Kidney capillary endothelial cell (primary cell): ENCODE results near the gene NTM.
A peak's percentile ranks its signal among the peaks of the same experiment; 100 is the strongest.
"Not testable (repeated sequence)": the region's sequence is repeated elsewhere in the genome, so short reads cannot be mapped to it uniquely, and the experiment has no call there.

Experiments
- DNase-seq: peaks from one replicate; pipeline ENCODE4 v3.0.0-alpha.2; 2018; ENCODE audit warnings: low spot score

Gene NTM

DNA sequence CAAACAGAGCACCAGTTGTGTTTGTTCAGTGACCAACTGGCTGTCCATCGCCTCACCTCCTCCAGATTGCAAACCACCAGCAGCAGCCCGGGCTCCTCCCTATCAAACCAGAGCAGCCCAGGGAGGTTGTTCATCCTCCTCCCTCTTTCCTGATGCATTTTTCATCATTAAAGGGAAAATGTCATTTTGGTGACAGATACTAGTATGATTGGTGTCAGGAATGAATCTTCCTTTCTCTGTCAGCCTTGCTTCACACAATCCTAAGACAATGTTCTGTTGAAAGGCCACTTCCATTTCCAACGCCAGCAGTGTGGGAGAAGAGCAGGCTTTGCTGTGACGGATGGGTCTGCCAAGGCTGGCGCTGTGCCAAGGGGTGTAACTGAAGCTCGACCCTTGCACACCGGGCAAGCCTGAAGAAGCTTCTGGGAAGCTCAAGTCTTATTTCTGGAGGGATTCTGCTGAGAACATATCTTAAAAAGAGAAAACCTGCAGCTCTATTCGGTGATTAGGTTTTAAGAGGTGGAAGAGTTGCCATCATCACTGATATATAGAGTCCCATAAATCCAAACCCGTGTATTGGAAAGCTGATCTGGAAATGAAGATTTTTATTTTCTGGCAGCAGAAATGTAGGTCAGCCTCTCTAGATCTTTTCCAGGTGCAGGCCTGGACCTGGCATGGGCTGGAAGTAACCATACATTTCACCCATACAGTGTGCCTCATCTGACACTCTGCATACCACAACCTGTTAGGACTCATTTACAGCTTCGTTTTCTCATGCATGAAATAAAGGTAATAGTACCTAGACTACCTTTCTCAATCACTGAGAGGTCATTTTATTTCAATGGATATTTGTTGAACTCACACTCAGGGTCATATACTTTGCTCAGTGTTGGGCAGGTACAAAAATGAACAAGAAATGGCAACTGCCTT is 524.5 kb downstream of the NTM start:
- no peak for DNase-seq

GRCh38 chr11:131895865-131896264 is 525.5 kb downstream of the NTM start:
- DNase-seq: no peak

DNA sequence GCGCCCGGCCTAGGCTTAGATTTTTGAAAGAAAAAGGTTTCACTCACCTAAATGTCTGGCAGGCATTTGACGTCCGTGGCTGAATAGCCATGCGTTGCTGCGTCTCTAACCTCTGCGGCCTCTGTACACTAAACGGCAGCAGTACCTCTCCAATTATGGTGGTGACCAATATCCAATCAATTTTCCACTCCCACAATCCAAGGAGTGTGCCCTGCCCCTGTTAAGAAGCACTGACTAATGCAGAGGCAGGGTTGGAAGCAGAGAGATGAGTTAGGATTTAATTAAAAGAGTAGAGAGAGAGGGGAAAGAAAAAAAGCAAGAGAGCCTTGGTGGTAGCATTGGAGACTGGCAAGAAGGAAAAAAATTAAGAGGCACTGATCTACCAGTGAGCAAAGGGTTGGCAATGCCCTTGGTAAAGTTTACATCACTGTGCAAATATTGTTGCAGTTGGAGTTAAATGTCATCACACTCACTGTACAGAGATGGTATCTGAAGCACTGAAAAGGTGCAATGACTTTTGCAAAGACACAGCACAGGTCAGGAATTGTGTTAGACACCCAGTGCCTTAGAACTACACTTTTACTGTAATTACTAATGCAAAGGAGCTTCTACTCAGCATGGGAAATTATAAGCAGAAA is 526.7 kb downstream of the NTM start:
- no peak for DNase-seq

GRCh38 chr11:131897956-131898355 is 527.5 kb downstream of the NTM start:
- DNase-seq: no peak

DNA sequence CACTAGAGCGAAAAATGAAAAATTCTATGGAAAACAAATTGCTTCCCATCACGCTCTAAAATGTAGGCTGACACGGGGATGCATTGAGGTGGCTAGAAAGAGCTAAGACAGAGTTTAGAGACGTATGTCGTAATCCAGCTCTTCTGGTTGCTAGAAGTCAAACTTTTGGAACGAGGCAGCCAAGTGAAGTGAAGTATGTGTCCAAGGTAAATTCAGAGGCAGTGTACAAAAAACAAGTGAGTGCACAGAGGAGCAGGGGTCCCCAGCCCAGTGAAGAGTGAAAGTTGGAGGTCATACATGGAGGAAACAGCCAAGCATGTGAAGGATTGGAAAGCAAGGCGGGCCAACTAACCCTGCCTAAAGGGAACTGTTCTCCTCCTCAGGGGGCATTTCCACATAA is 528.5 kb downstream of the NTM start:
- DNase-seq: no peak

DNA sequence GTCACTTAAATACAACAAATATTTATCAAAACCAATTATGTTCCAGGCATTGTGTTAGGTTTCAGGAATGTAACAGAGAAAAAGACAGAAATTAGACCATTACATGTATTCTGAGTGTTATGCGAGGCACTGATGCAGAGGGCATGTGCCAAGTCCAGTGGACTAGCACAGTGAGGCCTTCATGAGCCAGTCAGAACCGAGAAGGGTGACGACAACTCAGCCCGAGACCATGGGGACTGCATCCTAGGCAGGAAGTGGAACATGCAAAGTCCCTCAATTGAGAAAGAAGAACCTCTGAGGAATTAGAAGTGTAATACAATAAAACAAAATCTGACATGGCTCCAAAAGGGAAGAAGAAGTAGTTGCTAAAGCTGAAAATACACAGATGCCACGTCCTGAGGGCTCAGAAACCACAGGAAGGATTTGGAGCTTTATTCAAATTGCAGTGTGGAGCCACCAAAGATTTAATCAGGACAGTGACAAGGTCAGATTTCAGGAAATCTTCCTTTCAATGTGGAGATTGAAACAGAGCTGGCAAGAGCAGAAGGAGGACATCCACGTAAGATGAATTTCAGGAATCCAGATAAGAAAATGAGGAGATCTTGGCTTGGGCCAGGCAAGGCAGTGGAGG is 529.6 kb downstream of the NTM start:
- DNase-seq: no peak

DNA sequence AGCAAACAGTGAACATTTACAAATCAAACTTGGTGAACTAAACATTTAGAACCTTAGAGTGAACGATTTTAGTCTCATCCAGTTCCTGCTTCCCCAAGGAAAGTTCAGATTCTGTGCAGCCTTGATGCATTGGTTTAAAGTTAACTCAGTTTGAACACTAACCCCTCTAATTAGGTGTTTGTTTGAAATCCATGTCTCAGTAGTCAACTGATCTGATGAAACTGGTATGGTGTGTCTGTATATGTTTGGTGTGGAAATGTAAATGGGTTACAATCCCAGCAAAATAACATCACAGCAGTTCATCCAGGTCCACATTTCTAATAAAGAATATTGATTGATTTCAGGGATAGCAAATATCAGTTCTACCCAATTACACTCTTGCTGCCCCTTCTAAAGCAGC is 532.0 kb downstream of the NTM start:
- no peak for DNase-seq

GRCh38 chr11:131903074-131903473 is 532.7 kb downstream of the NTM start:
- DNase-seq: no peak

DNA sequence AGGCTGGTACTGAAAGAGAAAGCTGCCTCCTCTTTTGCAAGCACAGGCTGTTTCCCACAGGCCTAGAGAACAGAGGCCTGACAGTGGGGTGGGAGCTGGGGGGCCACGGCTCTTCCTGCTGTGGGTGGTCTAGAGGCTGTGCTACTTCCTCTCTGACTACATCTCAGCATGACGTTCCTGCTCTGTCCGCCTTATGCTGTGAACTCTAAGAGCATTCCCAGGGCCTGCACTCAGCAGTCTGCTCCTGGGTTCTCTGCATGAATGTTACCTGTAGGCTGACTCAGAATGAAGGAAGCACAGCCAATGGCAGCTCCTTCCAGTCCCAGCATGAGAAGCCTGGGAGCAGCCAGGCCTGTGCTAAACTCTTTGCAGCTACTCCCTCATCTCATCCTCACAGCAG is 534.3 kb downstream of the NTM start:
- DNase-seq: no peak

GRCh38 chr11:131906963-131907362 is 536.5 kb downstream of the NTM start:
- DNase-seq: no peak

GRCh38 chr11:131907371-131907770 is 537.0 kb downstream of the NTM start:
- DNase-seq: no peak

GRCh38 chr11:131908316-131908715 is 537.9 kb downstream of the NTM start:
- no peak for DNase-seq

DNA sequence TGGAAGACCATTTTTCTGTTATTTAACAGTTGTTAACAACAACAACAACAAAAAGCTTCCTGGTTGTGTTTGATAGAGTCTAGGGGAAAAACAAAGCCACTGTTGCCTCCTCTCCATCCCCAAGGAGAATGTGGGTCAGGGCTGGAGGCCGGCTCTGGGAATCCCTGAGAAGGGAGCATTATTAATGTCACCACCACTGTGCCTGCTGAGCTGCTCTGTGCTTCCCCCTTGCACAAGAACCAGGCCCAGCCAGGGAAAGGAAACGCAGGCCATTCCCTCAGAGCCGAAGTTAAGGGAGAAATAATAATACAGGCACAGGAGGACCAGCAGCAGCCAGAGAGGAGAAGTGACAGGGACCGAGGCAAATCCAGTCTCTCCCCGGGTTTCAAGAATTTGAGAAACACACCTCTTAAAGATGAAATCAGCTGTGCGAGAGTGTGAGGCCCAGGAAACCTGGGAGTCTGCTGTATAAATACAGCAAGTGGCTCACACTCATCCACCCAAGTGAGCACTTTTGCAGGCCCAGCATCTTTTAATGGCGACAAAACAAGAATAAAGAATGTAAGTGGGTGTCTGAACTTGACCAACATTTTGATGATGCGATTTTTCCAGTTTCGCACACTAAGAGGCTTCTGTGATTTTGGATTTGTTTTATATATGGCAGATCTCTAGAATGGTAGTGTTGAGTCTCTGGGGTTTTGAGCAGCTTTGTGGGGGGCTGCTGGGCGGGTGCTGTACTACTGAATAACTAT is 539.2 kb downstream of the NTM start:
- no peak for DNase-seq

DNA sequence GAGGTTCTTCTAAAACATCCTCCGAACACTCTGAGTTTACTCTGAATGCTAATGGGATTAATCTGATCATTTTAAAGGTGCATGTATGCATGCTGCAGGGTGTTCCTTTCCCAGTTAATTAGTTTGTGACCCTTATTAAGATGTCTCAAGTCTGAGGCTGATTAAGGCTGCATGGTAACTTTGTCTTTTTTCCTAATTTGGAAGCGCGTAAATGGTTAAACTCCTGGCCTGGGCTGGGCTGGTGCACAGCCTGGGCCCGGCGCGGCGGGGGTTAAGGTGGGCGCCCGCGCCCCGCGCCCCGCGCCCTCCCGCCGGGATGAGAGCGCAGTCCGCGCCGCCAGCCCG is 539.7 kb downstream of the NTM start:
- no peak for DNase-seq

DNA sequence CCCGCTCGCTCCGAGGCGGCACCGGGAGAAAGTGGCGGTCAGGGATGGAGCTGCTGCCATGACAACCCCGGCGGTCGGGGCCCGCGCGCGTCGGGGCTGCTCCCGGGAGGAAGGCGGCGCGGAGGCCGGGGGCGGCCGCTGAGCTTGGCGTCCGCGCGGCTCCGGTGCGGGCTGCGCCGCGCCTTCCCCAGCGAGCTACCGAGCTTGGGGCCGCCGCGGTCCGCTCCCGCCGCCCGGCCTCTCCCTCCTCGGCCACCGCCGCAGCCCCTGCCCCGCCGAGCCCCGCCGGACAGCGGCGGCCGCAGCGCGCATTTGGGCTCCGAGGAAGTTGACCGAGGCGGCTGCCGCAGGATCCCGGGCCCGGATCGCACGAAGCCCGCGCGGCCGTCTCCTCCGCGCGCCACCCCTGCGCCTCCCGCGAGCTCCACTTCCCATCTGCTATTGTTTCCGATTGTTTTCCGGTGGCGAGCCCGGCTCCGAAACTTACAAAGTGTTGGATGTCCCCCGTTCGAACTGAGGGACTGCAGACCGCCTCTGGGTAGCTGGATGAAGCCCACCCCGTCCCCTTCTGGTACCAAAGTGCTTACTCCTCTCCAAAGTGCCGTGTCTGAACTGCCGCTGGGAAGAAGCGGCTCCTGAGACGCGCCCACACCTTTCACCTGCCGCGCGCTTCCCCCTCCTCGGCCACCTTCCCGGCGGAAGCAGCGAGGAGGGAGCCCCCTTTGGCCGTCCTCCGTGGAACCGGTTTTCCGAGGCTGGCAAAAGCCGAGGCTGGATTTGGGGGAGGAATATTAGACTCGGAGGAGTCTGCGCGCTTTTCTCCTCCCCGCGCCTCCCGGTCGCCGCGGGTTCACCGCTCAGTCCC is 540.3 kb downstream of the NTM start:
- DNase-seq: no peak

- DNase-seq: not testable (repeated sequence)
These were observed 541.1 kb downstream of the NTM start for GRCh38 chr11:131911388-131912032.

DNA sequence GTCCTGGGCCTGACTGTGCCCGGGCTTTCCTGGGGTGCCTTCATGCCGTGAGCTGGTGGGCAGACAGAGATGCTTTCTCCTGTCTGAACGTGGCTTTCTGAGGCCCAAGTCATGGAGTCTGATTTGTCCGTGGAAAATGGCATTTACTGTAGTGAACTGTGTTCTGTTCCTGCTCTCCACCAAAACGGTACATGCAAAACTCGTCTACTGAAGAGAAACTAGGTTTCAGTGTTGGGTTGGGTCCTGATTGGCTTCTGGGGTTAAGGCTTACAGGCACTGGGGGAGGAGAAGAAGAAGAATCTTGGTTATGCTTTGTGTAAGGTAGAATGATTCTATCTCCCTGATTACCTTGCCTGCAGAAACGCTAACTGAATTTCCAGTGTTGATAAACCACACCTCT is 541.7 kb downstream of the NTM start:
- DNase-seq: no peak

GRCh38 chr11:131913267-131913666 is 542.9 kb downstream of the NTM start:
- no peak for DNase-seq

- peak; percentile 19 for DNase-seq
These were observed 544.0 kb downstream of the NTM start for GRCh38 chr11:131914361-131914774.

- DNase-seq: no peak
These were observed 546.2 kb downstream of the NTM start for GRCh38 chr11:131916638-131917037.
